Mammary epithelial cell (primary cell): ENCODE measurements around the gene CDCA8.

ENCODE experiments used
- EZH2 ChIP-seq: IDR thresholded peaks from 2 replicates; pipeline ENCODE4 v1.6.1; 2012; ENCODE audit warnings: low read length, inconsistent platforms, borderline replicate concordance
- TF ChIP-seq, protein P1 (sequence below), 2 donors: IDR thresholded peaks in 1 of 2; conservative IDR thresholded peaks in 1 of 2; 2 replicates each; pipeline ENCODE4 v1.5.1; 2011 to 2012; ENCODE audit warnings: inconsistent platforms in 2 of 2, low read length in 2 of 2, mild to moderate bottlenecking in 2 of 2, control low read depth in 1 of 2, low read depth in 1 of 2; ENCODE audit not compliant: insufficient read depth in 1 of 2; ENCODE audit errors: extremely low read depth in 1 of 2

- TF ChIP-seq, protein P1, sequence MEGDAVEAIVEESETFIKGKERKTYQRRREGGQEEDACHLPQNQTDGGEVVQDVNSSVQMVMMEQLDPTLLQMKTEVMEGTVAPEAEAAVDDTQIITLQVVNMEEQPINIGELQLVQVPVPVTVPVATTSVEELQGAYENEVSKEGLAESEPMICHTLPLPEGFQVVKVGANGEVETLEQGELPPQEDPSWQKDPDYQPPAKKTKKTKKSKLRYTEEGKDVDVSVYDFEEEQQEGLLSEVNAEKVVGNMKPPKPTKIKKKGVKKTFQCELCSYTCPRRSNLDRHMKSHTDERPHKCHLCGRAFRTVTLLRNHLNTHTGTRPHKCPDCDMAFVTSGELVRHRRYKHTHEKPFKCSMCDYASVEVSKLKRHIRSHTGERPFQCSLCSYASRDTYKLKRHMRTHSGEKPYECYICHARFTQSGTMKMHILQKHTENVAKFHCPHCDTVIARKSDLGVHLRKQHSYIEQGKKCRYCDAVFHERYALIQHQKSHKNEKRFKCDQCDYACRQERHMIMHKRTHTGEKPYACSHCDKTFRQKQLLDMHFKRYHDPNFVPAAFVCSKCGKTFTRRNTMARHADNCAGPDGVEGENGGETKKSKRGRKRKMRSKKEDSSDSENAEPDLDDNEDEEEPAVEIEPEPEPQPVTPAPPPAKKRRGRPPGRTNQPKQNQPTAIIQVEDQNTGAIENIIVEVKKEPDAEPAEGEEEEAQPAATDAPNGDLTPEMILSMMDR (conservative IDR thresholded peaks at IDR 0.05 in 1 of 2, IDR thresholded peaks at IDR 0.05 in 1 of 2; ENCODE audit: extremely low read depth in 1 of 2, insufficient read depth in 1 of 2, low read depth in 1 of 2, low read length in 2 of 2): no peak
- TF ChIP-seq EZH2: no peak
These were observed 63.7 kb downstream of the CDCA8 start for GRCh38 chr1:37755951-37756560.
